ENCODE measurements around the gene MUC5AC. TPM values are rescaled to one million over a fixed set of nuclear protein-coding genes. Genes with fewer than 3 reads are reported as not detected.
"Not testable (repeated sequence)": the region's sequence is repeated elsewhere in the genome, so short reads cannot be mapped to it uniquely, and the experiment has no call there.

The MUC5AC gene
- total RNA-seq, 1 donor from 2014 or later, result not detected

DNA sequence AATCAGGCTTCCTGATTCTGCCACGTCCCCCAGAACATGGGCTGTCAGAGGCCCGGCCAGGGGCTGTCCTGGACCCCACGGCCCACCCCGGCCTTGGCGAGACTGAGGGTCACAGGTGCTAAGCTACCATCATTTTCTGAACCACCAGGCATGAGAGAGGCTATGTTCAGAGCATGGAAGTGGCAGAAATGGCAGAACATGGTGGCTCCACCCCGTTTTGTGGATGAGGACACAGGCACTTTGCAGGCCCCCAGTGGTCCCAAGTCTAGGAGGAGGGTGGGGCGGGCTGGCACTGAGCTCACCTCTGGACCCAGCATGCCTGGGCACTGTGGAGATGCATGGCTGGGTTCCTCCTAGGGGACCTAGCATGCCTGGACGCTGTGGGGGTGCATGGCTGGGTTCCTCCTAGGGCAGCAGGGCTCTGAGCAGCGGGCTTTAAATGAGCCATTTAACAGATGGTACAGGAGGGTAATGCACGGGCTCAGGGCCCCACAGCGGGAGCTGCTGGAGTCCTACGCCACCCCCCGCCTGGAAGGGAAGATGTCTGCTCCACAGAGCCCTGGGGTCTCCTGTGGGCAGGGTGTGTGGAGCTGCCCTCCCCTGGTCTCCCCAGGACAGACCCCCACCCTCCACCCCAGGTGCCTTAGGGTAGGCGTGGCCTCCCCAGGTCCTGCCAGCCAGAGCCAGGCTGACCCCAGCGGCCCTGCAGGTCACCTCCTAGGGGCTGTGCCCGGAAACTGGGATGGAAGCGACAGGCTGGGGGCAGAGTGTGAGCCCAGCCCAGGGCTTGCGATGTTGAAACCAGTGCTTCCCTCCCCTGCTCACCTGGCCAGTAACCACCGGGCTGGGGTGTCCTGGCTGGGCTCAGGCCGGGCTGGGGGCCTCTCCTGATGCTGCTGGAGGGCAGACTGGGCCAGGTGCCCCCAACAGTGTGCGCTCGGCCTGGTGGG is 6.1 kb upstream of the MUC5AC start:
- H3K27ac Mint-ChIP-seq, result no peak overlapping the region
- intact Hi-C loops (cut with micrococcal nuclease), result no loop called here
- ATAC-seq (ENCODE audit: low read depth) (peak; percentile 14), DNase-seq (peak; percentile 12)
- no peak overlapping the region for H3K4me3 Mint-ChIP-seq
- peaks cover 5% of the 10 kb centered on the region for H3K4me1 Mint-ChIP-seq
- H3K27me3 Mint-ChIP-seq, result peaks cover 4% of the 10 kb centered on the region
- no peaks in the 10 kb centered on the region for H3K9me3 Mint-ChIP-seq
- ChIA-PET CTCF (no interaction called here), POLR2A (no interaction called here)
- no peaks in the 10 kb centered on the region for H3K36me3 Mint-ChIP-seq (ENCODE audit: low read depth)
- no peak for TF ChIP-seq CTCF (IDR thresholded peaks at IDR 0.05)

DNA sequence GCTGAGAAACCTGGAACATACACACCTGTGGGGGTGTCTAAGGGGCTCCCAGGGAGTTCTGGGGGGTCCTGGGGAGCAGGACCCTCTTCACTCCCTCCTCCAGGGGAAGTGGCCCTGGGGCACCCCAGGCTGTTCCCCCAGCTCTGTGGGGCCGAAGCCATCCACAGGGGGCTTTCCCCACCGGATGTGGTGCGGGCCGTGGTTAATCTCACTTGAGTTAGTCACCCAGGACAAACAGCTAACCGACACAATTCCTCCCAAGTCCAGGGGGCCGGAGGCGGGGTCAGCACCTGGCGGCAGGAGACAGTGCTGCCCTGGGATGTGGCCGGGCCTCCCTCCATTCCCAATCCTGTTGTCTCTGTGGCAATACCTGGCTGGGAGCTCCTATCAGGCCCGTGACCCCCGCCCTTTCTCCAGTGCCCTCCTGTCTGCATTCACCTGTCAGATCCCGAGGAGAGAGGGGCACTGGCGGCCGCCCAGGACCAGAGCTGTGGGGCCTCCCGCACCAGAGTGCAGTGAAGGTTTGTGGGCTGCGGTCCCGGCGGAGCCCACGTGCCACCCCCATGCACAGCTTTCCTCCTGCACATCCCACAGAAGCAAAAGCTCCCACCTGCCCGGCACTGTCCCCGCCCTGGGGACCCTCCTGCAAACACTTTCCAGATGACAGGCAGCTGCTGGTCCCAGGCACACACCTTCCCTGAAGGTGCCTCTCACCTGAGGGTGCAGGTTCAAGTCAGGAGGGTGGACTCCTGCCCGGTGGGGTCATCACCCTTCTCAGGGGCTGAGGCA is 5.2 kb upstream of the MUC5AC start:
- ChIA-PET CTCF (no interaction called here), POLR2A (interaction anchor here (0.5 kb wide), 1 partner anchor 885 kb away, joined by 3 read pairs; no protein-coding TSS in a partner anchor)
- no peak overlapping the region for H3K27ac Mint-ChIP-seq
- H3K9me3 Mint-ChIP-seq, result no peaks in the 10 kb centered on the region
- H3K4me1 Mint-ChIP-seq, result peaks cover 5% of the 10 kb centered on the region
- ATAC-seq (ENCODE audit: low read depth) (peak; percentile 34), DNase-seq (peak; percentile 18)
- H3K4me3 Mint-ChIP-seq, result no peak overlapping the region
- intact Hi-C loops (cut with micrococcal nuclease), result no loop called here
- H3K36me3 Mint-ChIP-seq (ENCODE audit: low read depth), result no peaks in the 10 kb centered on the region
- TF ChIP-seq CTCF (IDR thresholded peaks at IDR 0.05), result no peak
- H3K27me3 Mint-ChIP-seq, result peaks cover 4% of the 10 kb centered on the region

DNA sequence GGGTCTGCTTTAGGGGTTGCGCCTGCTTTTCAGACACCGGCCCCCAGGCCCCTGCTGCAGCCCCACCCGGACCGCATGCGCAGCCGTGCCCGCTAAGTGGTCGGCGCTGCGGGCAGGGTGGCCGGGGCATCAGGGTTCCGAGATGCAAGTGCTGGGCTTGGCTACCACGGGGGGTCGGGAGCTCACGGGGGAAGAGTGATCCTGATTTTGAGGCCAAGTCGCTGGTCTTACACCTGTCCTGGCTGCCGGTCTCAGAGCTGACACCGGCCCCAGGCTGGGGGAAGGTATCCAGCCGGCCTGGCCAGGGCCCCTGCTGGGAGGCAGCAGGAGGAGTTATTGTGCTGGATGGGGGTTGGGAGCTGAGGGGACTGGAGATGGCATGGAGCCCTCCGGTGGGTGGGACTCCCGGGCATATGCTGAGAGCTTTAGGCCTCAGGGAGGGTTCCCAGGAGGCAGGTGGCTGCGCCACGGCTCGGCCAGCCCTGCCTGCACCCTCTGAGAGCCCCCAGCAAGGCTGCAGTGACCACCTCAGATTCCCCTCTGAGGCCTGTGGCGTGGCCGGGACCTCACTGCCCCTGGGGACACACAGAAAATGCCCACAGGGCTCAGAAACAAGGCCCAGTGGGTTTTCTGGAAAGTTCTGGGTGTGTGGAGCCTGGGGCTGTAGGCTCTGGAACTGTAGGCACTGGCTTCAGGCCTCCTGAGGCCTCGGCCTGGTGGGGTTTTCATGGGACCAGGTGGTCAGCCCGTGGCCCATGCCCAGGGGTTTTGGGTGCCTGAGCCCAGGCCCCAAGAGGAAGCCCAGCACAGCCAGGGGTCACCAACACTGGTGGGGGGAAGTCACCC is 4.4 kb upstream of the MUC5AC start:
- POLR2A ChIA-PET, result no interaction called here
- DNase-seq, result no peak

DNA sequence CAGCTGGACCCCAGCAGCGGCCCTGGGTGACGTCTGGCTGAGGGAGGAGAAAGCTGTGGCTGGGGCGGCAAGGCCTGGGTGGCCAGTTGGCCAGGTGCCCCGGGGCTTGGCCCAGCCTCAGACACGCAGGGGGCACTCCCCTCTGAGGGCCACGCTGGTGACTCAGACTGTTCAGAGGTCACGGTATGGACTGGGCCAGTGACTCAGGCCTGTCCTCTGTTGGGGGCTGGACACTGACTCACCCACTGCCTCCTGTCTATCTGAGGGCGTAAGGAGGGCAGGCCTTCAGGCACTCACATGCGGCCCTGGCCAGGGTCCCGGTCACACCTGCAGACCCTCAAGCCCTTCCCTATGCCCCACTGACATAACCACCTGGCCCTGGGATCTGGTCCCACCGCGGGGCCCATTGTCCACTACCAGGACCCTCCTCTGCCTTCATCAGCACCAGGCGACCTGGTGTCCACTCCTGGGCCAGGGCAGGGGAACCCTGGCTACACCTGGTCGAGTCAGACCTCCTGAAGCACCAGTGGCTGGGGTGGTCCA is 3.7 kb upstream of the MUC5AC start:
- intact Hi-C loops (cut with micrococcal nuclease), result no loop called here
- CTCF ChIA-PET, result no interaction called here
- Mint-ChIP-seq H3K36me3 (ENCODE audit: low read depth) (no peaks in the 10 kb centered on the region), H3K27ac (no peak overlapping the region), H3K4me3 (no peak overlapping the region), H3K27me3 (peaks cover 4% of the 10 kb centered on the region), H3K4me1 (peaks cover 5% of the 10 kb centered on the region), H3K9me3 (no peaks in the 10 kb centered on the region)
- POLR2A ChIA-PET, result no interaction called here
- DNase-seq (peak; percentile 14), ATAC-seq (ENCODE audit: low read depth) (no peak)
- no peak for TF ChIP-seq CTCF (IDR thresholded peaks at IDR 0.05)

More for the DNA sequence above, 4.4 kb upstream of the MUC5AC start:
- Mint-ChIP-seq H3K9me3 (no peaks in the 10 kb centered on the region), H3K4me1 (peaks cover 5% of the 10 kb centered on the region), H3K4me3 (no peak overlapping the region), H3K27ac (no peak overlapping the region), H3K36me3 (ENCODE audit: low read depth) (no peaks in the 10 kb centered on the region), H3K27me3 (peaks cover 4% of the 10 kb centered on the region)
- no peak for ATAC-seq (ENCODE audit: low read depth)
- TF ChIP-seq CTCF (IDR thresholded peaks at IDR 0.05), result no peak
- intact Hi-C loops (cut with micrococcal nuclease), result no loop called here
- CTCF ChIA-PET, result no interaction called here

- H3K9me3 Mint-ChIP-seq; H3K36me3 Mint-ChIP-seq (ENCODE audit: low read depth); DNase-seq; H3K4me3 Mint-ChIP-seq; intact Hi-C loops (cut with micrococcal nuclease); H3K4me1 Mint-ChIP-seq; POLR2A ChIA-PET; CTCF ChIA-PET; H3K27ac Mint-ChIP-seq; H3K27me3 Mint-ChIP-seq; ATAC-seq (ENCODE audit: low read depth): not testable (repeated sequence)
These were observed 3.1 kb upstream of the MUC5AC start for GRCh38 chr11:1154656-1155055.
